ENCODE results near the gene DNAJB12. TPM values are rescaled to one million over a fixed set of nuclear protein-coding genes. Genes with fewer than 3 reads are reported as not detected.
"Not testable (repeated sequence)": the region's sequence is repeated elsewhere in the genome, so short reads cannot be mapped to it uniquely, and the experiment has no call there.

Gene DNAJB12
- total and polyA plus RNA-seq, 4 donors: 22.9 to 41.5 (median 36.2) TPM

- peak overlapping the region; percentile 79 for H3K4me3 ChIP-seq (ENCODE audit: low read depth, low read length)
- DNase-seq (ENCODE audit: low read depth in 4 of 6, low spot score in 6 of 6): peak in 5 of 6 donors; percentile 90 to 99 (median 95)
- H3K9me3 ChIP-seq (ENCODE audit: control insufficient read depth, insufficient read depth, low read length): no peaks in the 10 kb centered on the region
- H3K27ac ChIP-seq (ENCODE audit: low read depth, low read length): peak overlapping the region; percentile 83
- 3% methylated on average over 52 of the region's 55 CpGs for WGBS (ENCODE audit: insufficient coverage)
- H3K4me1 ChIP-seq (ENCODE audit: control insufficient read depth, insufficient read depth, low read length): peaks cover 30% of the 10 kb centered on the region
- no peaks in the 10 kb centered on the region for H3K27me3 ChIP-seq (ENCODE audit: control insufficient read depth, insufficient read depth, low read length)
- H3K36me3 ChIP-seq (ENCODE audit: control insufficient read depth, insufficient read depth, low read length): no peaks in the 10 kb centered on the region
These were observed 56.7 kb downstream of the DNAJB12 start for GRCh38 chr10:72297805-72298591.

- WGBS (ENCODE audit: insufficient coverage): 8% methylated on average over 30 of the region's 30 CpGs
- H3K4me1 ChIP-seq (ENCODE audit: control insufficient read depth, insufficient read depth, low read length): peaks cover 30% of the 10 kb centered on the region
- H3K27ac ChIP-seq (ENCODE audit: low read depth, low read length): peak overlapping the region; percentile 83
- no peaks in the 10 kb centered on the region for H3K36me3 ChIP-seq (ENCODE audit: control insufficient read depth, insufficient read depth, low read length)
- H3K9me3 ChIP-seq (ENCODE audit: control insufficient read depth, insufficient read depth, low read length): no peaks in the 10 kb centered on the region
- peak overlapping the region; percentile 79 for H3K4me3 ChIP-seq (ENCODE audit: low read depth, low read length)
- H3K27me3 ChIP-seq (ENCODE audit: control insufficient read depth, insufficient read depth, low read length): no peaks in the 10 kb centered on the region
- DNase-seq (ENCODE audit: low read depth in 4 of 6, low spot score in 6 of 6): peak in 2 of 6 donors; percentile 60 to 64
These were observed 57.4 kb downstream of the DNAJB12 start for GRCh38 chr10:72297281-72297804.

- not testable (repeated sequence) for H3K27me3 ChIP-seq (ENCODE audit: control insufficient read depth, insufficient read depth, low read length); DNase-seq (ENCODE audit: low read depth in 4 of 6, low spot score in 6 of 6); H3K9me3 ChIP-seq (ENCODE audit: control insufficient read depth, insufficient read depth, low read length); H3K36me3 ChIP-seq (ENCODE audit: control insufficient read depth, insufficient read depth, low read length); H3K27ac ChIP-seq (ENCODE audit: low read depth, low read length)
- WGBS (ENCODE audit: insufficient coverage): 61% methylated on average over 8 of the region's 19 CpGs
- Histone ChIP-seq H3K4me1 (ENCODE audit: control insufficient read depth, insufficient read depth, low read length) (peaks cover 30% of the 10 kb centered on the region), H3K4me3 (ENCODE audit: low read depth, low read length) (peak overlapping the region; percentile 79)
These were observed 57.9 kb downstream of the DNAJB12 start for GRCh38 chr10:72296829-72297280.

- Histone ChIP-seq H3K36me3 (ENCODE audit: control insufficient read depth, insufficient read depth, low read length) (no peaks in the 10 kb centered on the region), H3K27ac (ENCODE audit: low read depth, low read length) (no peak overlapping the region), H3K9me3 (ENCODE audit: control insufficient read depth, insufficient read depth, low read length) (no peaks in the 10 kb centered on the region), H3K4me1 (ENCODE audit: control insufficient read depth, insufficient read depth, low read length) (peaks cover 30% of the 10 kb centered on the region), H3K4me3 (ENCODE audit: low read depth, low read length) (no peak overlapping the region), H3K27me3 (ENCODE audit: control insufficient read depth, insufficient read depth, low read length) (no peaks in the 10 kb centered on the region)
- no peak for DNase-seq (ENCODE audit: low read depth in 4 of 6, low spot score in 6 of 6)
- 67% methylated on average over 2 of the region's 8 CpGs for WGBS (ENCODE audit: insufficient coverage)
These were observed 59.3 kb downstream of the DNAJB12 start for GRCh38 chr10:72295330-72295910.

GRCh38 chr10:72292223-72292691, 62.5 kb downstream of the DNAJB12 start:
- H3K27ac ChIP-seq (ENCODE audit: low read depth, low read length): no peak overlapping the region
- DNase-seq (ENCODE audit: low read depth in 4 of 6, low spot score in 6 of 6): no peak
- no peaks in the 10 kb centered on the region for H3K9me3 ChIP-seq (ENCODE audit: control insufficient read depth, insufficient read depth, low read length)
- no peak overlapping the region for H3K4me3 ChIP-seq (ENCODE audit: low read depth, low read length)
- H3K27me3 ChIP-seq (ENCODE audit: control insufficient read depth, insufficient read depth, low read length): no peaks in the 10 kb centered on the region
- 76% methylated on average over 5 of the region's 6 CpGs for WGBS (ENCODE audit: insufficient coverage)
- peaks cover 14% of the 10 kb centered on the region for H3K4me1 ChIP-seq (ENCODE audit: control insufficient read depth, insufficient read depth, low read length)
- no peaks in the 10 kb centered on the region for H3K36me3 ChIP-seq (ENCODE audit: control insufficient read depth, insufficient read depth, low read length)

- WGBS (ENCODE audit: insufficient coverage): no CpG with 5 or more reads among the region's 4 CpGs
These were observed 63.6 kb downstream of the DNAJB12 start for GRCh38 chr10:72291019-72291532.

GRCh38 chr10:72285972-72286521, 68.7 kb downstream of the DNAJB12 start:
- peaks cover 4% of the 10 kb centered on the region for H3K4me1 ChIP-seq (ENCODE audit: control insufficient read depth, insufficient read depth, low read length)
- H3K36me3 ChIP-seq (ENCODE audit: control insufficient read depth, insufficient read depth, low read length): no peaks in the 10 kb centered on the region
- no peak for DNase-seq (ENCODE audit: low read depth in 4 of 6, low spot score in 6 of 6)
- no peaks in the 10 kb centered on the region for H3K27me3 ChIP-seq (ENCODE audit: control insufficient read depth, insufficient read depth, low read length)
- no peak overlapping the region for H3K4me3 ChIP-seq (ENCODE audit: low read depth, low read length)
- 60% methylated on average over 9 of the region's 14 CpGs for WGBS (ENCODE audit: insufficient coverage)
- no peak overlapping the region for H3K27ac ChIP-seq (ENCODE audit: low read depth, low read length)
- H3K9me3 ChIP-seq (ENCODE audit: control insufficient read depth, insufficient read depth, low read length): no peaks in the 10 kb centered on the region

More at GRCh38 chr10:72291019-72291532, 63.6 kb downstream of the DNAJB12 start:
- H3K27me3 ChIP-seq (ENCODE audit: control insufficient read depth, insufficient read depth, low read length): no peaks in the 10 kb centered on the region
- H3K9me3 ChIP-seq (ENCODE audit: control insufficient read depth, insufficient read depth, low read length): no peaks in the 10 kb centered on the region
- H3K27ac ChIP-seq (ENCODE audit: low read depth, low read length): no peak overlapping the region
- H3K36me3 ChIP-seq (ENCODE audit: control insufficient read depth, insufficient read depth, low read length): no peaks in the 10 kb centered on the region
- no peak for DNase-seq (ENCODE audit: low read depth in 4 of 6, low spot score in 6 of 6)
- peaks cover 10% of the 10 kb centered on the region for H3K4me1 ChIP-seq (ENCODE audit: control insufficient read depth, insufficient read depth, low read length)
- no peak overlapping the region for H3K4me3 ChIP-seq (ENCODE audit: low read depth, low read length)

- Histone ChIP-seq H3K36me3 (ENCODE audit: control insufficient read depth, insufficient read depth, low read length) (no peaks in the 10 kb centered on the region), H3K9me3 (ENCODE audit: control insufficient read depth, insufficient read depth, low read length) (no peaks in the 10 kb centered on the region), H3K4me1 (ENCODE audit: control insufficient read depth, insufficient read depth, low read length) (peaks cover 4% of the 10 kb centered on the region), H3K4me3 (ENCODE audit: low read depth, low read length) (no peak overlapping the region), H3K27me3 (ENCODE audit: control insufficient read depth, insufficient read depth, low read length) (no peaks in the 10 kb centered on the region), H3K27ac (ENCODE audit: low read depth, low read length) (no peak overlapping the region)
- WGBS (ENCODE audit: insufficient coverage): 60% methylated on average over 1 of the region's 3 CpGs
- DNase-seq (ENCODE audit: low read depth in 4 of 6, low spot score in 6 of 6): no peak
These were observed 71.6 kb downstream of the DNAJB12 start for GRCh38 chr10:72283131-72283530.

All from spinal cord (tissue), 10 donors.